NCI-H2029 (cell line): ENCODE measurements around the gene LYPD6.
"Not testable (repeated sequence)": the region's sequence is repeated elsewhere in the genome, so short reads cannot be mapped to it uniquely, and the experiment has no call there.

Experiments
- DNase-seq: peaks from one replicate; lab custom pipeline; 2025; lab: John Stamatoyannopoulos, UW

Gene LYPD6

GRCh38 chr2:149330127-149331022, at the start of gene LYPD6:
Gene LYPD6, plus strand, starts transcription at chr2:149330587. Its CDS starts 107,122 bp downstream, at chr2:149437709.
- peak; percentile 66 for DNase-seq

GRCh38 chr2:149281441-149281840, 48.9 kb upstream of the LYPD6 start:
- no peak for DNase-seq

DNA sequence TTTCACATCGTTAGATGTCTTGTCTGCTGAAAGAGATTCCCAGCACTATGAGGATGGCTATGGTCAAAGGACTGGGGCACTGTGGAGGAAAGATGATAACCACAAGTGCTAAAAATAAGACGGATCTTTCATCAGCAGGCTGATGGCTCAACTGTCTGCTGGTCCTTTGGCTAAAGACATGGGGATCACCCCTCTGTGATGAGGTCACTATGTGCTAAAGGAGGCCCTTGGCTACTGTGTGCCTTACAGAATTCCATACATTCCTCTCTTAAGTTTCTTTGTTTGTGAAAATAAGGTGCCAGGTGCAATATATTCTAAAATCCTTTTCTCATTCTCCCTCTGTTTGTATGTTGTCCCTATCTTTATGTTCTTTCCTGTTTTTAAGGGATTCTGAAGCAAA, 39.7 kb upstream of the LYPD6 start:
- DNase-seq: no peak

DNA sequence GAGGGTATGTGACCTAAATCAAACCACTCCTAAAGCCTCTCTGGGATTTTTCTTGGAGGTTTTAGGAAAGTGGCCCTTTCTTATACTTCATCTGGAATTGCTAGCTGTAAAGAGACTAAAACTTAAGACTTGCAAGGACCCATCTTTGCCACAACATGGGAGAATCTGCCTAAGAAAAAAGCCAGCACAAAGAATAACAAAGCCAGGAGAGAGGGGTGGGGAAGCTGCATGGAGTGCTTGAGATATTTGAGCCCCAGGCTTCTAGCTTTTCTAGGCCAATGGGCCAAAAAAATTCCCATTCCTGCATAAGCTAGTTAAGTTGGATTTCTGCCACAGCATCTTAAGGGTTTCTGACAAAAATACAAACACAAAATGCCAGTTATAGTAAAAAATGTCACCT, 38.5 kb upstream of the LYPD6 start:
- DNase-seq: no peak

GRCh38 chr2:149296031-149296430, 34.4 kb upstream of the LYPD6 start:
- DNase-seq: no peak

DNA sequence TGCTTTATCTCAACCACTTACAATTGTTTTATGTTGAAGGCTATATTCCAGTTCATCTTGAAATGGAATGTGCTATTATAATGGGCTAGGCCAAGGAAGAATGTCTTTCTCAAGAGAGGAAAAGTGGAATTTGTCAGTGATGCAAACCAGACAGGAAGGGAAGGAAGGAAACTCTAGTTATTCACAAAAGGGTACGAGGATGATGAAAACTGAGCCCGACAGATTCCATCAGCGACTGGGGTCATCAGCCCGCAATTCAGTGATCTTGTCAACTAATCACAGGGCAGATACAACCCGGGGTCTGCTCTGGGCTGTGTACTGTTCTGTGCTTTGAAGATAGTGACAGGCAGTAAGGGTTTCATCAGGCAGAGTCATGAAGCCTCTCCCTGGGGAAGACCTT, 23.4 kb upstream of the LYPD6 start:
- no peak for DNase-seq

DNA sequence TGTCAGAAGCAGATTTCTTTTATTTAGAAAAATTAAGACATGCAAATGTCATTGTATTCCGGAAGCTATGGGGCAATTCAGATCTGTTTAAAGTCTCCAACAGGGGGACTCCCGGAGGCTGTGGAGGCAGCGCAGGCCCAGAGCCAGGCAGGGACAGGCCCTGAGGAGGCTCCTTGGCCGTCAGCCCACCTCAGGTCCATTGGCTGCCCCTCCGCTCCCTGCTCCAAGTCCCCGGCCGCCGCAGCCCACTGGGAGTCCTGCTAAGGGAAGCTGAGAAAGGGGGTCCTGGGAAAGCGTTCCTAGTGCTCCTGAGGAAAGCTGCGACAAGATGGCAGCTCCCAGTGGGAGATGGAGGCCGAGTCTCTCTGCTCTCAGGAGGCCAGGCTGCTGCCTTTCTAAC, 20.0 kb upstream of the LYPD6 start:
- no peak for DNase-seq

- no peak for DNase-seq
Observed at GRCh38 chr2:149312039-149312438, 18.3 kb upstream of the LYPD6 start.

DNA sequence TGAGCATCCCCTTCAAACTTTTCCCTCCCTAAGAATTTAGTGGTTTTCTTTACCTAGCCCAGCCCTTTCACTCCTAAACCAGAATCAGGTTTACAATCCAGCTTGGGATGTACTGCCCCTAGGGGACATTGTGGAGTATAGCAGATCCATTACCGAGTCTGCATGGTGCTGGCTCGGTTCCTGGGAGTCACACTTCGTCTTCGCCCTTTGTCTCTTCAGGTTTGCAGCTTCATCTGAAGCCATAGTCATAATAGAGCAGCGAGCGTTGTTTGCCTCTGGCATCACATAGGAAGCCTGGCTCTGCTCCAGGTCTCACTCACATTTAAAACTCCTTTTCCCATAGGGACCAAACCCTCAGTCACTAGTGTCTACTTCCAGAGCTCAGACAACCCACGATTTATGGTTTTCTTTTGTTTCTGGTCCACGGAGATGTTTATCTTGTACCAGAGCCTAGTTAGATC, 16.8 kb upstream of the LYPD6 start:
- peak; percentile 90 for DNase-seq

- no peak for DNase-seq
Observed at GRCh38 chr2:149314687-149315086, 15.7 kb upstream of the LYPD6 start.

GRCh38 chr2:149315461-149315860, 14.9 kb upstream of the LYPD6 start:
- no peak for DNase-seq

DNA sequence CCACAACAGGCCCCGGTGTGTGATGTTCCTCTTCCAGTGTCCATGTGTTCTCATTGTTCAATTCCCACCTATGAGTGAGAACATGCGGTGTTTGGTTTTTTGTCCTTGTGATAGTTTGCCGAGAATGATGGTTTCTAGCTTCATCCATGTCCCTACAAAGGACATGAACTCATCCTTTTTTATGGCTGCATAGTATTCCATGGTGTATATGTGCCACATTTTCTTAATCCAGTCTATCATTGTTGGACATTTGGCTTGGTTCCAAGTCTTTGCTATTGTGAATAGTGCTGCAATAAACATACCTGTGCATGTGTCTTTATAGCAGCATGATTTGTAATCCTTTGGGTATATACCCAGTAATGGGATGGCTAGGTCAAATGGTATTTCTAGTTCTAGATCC, 11.8 kb upstream of the LYPD6 start:
- DNase-seq: not testable (repeated sequence)

DNA sequence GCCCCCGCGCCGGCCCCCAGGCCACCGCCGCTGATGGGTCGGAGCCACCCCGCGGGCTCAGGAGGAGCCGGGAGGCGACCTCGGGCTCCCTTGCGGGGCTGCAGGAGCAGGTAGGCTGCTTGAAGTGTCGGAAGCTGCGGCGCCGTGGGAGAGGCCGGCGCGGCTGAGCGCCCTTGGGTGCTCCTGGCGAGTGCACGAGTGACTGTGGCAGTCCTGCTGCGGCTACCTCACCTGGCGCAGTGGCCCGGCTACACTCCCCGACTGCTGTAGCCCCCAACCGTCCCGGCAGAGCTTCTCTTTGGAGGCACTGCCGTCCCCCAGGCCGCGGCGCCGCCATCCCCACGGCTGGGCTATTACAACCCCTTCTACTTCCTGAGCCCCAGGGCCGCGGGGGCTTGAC, 10.0 kb upstream of the LYPD6 start:
- DNase-seq: no peak

- DNase-seq: no peak
Observed at GRCh38 chr2:149329068-149329467, 1.3 kb upstream of the LYPD6 start.

GRCh38 chr2:149329489-149330126, 779 bp upstream of the LYPD6 start:
- peak; percentile 48 for DNase-seq

GRCh38 chr2:149331023-149331400, 625 bp downstream of the LYPD6 start:
- no peak for DNase-seq

GRCh38 chr2:149332364-149332763, 2.0 kb downstream of the LYPD6 start:
- no peak for DNase-seq

DNA sequence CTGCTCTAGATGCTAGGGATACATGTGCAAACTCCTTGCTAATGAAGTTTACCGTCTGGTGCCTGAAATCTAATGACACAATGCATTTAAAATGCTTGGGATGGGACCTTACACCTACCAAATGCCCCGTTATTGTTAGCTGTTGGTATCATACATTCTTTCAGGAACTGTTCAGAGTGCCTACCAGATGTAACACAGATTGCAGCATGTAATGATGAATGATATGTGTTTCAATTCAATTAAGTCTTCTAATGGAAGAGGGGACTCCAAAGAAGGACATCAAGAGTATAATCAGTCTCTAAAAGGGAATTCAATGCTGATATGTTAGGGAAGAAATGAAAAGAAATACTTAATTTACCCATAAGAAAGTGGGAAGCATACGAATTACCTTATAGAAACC, 3.2 kb downstream of the LYPD6 start:
- no peak for DNase-seq

GRCh38 chr2:149334156-149334555, 3.8 kb downstream of the LYPD6 start:
- DNase-seq: no peak

DNA sequence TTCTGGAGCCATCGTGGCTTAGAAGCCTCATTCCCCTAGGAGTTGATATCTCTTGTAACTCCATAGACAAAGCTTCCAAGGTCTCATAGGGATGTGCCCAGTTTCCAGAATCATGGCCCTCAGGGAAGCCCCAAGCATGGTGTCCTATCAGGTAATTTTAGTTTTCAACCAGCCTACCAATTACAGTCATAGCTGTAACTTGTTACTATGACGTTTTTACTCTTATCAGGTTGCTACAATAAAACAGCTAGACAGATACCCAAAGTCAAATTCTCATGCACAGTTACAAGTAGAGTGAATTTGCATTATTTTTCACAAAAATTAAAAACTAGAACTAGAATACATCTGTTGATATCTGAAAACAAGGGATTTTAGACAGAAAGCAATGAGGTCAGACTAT, 8.9 kb downstream of the LYPD6 start:
- DNase-seq: no peak

DNA sequence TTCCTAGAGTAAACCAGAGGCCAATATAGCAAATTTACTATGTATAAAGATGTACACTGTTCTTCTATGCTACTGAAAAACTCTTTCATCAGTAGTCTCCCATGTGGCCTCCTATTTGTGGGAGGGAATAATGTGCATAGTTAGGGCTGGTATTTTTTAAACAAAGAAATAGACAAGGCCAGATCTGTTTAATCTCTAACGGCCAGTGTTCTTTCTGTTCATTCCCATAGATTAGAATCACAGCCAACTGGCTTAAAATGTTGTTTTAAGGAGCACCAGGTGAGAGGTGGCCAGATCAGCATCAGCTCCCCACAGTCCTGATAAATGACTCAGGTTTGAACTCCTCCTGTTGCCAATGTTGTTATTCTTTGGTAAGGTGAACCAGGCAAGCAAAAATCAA, 12.1 kb downstream of the LYPD6 start:
- no peak for DNase-seq

DNA sequence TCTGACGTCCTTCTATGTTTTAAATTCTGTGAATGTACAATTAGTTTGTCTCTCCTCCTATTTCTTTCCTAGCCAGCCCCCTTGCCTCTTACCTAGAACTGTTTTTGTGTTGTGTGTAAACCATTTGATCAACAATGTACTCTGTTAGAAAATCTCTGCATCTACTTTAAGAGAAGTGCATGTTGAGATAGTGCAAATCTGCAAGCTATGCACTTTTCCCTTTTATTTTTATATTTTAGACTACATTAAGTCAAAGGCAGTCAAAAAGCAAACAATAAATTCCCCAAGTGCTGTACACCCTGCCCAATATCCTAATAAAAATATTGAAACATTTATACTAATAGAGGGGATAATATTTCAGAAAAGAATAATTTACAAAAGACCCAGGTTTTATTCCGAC, 13.7 kb downstream of the LYPD6 start:
- DNase-seq: no peak

DNA sequence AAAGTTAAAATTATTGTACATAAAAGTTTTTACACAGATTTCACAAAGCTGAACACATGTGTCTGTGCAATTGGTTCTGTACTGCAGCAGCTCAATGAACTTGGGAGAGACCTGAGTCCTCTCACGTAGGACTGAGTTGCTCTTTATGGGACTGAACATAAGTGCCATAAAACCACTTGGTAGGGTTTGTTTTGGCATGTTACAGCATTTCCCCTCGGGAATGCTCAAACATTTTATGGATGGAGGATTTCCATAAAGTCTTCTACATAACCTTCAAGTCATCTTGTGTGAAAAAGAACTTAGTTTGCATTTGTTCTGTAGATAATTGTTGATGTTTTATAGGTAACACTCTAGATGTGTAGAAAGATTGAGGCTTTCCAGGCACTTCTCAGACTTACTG, 15.9 kb downstream of the LYPD6 start:
- no peak for DNase-seq

DNA sequence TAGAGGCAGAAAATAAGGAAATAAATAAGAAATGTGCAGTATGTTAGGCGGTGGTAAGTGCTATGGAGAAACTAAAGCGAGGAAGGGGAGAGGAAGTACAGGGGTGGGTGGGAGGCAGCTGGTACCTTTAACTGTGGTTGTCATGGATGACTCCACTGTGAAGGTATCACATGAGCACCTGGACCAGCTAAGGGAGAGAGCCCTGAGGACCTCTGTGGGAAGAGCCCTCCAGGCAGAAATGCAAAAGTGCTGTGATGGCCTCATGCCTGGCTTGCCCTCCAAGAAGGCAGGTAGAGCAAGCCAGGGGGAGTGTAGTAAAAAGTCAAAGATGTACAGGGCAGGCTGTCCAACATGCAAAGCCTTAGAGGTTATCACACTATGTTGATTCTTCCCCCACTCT, 17.9 kb downstream of the LYPD6 start:
- DNase-seq: no peak
